HG02840 (cell line): ENCODE data around the gene CDH22.

ENCODE experiments used
- ATAC-seq: cut with Tn5 transposase; IDR thresholded peaks from one replicate; pipeline ENCODE4 v1.9.1; 2021; ENCODE audit warnings: mild to moderate bottlenecking, moderate library complexity, moderate number of reproducible peaks; ENCODE audit not compliant: unreplicated experiment, low FRiP score

The CDH22 gene

DNA sequence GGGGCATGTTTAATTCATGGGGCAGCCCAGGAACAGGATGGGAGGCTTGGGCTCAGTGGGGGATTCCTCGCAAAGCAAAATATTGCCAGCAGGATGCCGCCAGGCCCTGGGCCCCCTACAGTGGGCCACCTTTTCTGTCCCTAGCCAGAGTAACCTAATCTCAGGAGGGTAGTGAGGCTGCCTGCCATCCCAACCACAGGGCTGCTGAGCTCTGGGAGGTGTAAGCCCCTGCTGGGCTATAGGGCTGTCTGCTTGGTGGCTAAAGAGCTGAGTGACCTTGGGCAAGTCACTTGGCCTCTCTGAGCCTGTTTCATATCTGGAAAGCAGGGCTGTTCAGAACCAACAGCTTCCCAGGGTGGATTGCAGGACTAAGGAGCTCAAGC lies 35.7 kb upstream of the CDH22 start:
- ATAC-seq = no peak

DNA sequence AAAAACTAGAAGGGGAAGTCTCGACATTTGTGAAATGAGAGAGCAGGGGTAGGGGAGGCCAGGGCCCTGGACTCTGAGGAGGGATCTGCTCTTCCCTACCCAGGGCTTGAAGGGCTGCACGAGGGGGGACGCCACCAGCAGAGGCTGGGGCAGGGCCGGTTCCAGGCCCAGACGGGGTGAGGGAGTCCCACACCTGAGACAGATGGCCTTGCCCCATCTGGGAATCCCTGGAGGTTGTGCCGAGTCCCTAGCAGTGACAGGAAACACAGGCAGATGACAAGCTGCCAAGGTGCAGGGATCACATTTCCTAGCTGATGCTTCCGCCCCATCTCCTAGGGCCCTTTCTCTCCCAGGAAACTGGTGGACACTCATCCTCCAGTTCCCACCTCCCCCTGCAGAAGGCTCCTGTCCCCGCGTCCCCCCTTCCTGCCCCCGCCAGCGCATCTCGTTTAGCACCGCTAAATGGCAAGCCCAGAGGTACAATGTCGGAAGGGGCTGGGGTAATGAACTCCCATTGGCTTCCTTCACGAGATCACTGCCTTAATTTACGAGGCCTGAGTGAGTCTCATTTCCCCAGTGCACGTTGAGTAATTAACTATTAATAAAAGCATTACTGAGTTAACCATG lies 35.2 kb upstream of the CDH22 start:
- no peak for ATAC-seq

GRCh38 chr20:46342451-46343347 lies 34.4 kb upstream of the CDH22 start:
- no peak for ATAC-seq

DNA sequence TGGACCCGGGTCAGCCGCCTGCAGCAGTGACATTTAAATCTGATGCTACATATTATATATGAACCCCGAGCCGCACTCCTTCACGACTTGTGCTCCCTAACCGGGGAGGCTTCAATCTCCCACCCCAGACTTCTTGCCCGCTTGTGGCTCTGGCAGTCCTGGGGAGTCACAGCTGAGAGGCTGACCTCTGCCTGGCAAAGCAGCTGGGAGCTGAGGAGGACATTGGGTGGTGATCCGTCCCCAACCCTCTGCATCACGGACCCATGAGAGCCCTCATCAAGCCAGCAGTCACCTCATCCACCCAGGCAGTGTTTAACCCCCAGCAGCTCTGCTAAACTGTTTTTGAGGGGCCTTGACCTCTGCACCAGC lies 33.7 kb upstream of the CDH22 start:
- no peak for ATAC-seq

GRCh38 chr20:46341074-46342009 lies 33.0 kb upstream of the CDH22 start:
- no peak for ATAC-seq

GRCh38 chr20:46339037-46339436 lies 30.7 kb upstream of the CDH22 start:
- no peak for ATAC-seq

DNA sequence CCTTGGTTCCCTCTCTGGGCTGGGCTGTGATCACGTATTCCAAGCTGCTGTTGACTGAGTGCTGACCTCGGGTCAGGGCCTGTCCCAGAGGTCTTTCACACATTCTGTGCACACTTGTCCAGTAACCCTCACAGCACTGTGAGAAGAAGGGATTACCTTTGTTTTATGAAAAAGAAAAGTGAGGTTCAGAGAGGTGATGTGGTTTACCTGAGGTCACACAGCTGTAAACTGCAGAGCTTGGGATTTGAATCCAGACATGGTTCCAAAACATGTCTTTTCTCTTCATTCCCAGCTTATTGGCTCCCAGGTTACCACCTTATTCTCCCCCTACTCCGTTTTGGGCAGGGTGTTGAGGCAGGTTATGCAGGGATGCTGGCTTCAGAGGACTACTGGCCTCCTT lies 28.4 kb upstream of the CDH22 start:
- no peak for ATAC-seq

- no peak for ATAC-seq
These were observed 26.1 kb upstream of the CDH22 start for GRCh38 chr20:46334303-46334904.

- ATAC-seq = no peak
These were observed 25.1 kb upstream of the CDH22 start for GRCh38 chr20:46333161-46333991.

GRCh38 chr20:46332373-46333160 lies 24.3 kb upstream of the CDH22 start:
- no peak for ATAC-seq

DNA sequence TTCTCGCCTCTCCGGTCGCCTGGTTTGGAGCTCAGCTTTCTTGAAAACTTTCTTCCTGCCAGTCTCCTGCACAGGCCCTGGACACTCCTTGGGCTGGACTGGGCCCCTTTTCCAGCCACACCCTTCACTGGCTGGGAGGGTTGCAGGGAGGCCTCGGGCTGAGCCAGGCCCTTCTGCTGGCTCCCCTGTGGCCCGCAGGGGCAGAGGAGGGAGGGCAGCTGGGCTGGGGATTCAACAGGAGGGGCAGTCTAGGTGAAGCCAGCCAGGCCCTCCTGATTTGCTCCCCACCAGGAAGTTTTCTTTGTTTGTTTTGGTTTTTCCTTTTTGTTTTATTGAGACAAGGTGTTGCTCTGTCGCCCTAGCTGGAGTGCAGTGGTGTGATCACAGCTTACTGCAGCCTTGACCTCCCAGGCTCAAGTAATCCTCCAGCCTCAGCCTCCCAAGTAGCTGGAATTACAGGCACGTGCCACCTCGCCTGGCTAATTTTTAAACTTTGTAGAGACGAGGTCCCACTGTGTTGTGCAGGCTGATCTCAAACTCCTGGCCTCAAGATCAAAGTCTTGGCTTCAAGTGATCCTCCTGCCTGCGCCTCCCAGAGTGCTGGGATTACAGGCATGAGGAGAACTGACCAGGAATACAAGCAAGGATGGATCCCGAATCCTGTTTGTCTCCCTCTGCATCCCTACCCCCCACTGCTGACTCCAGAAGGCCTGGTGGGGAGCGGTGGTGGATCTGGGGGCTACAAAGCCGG lies 23.5 kb upstream of the CDH22 start:
- ATAC-seq = no peak

- ATAC-seq = no peak
These were observed 22.6 kb upstream of the CDH22 start for GRCh38 chr20:46330831-46331371.

DNA sequence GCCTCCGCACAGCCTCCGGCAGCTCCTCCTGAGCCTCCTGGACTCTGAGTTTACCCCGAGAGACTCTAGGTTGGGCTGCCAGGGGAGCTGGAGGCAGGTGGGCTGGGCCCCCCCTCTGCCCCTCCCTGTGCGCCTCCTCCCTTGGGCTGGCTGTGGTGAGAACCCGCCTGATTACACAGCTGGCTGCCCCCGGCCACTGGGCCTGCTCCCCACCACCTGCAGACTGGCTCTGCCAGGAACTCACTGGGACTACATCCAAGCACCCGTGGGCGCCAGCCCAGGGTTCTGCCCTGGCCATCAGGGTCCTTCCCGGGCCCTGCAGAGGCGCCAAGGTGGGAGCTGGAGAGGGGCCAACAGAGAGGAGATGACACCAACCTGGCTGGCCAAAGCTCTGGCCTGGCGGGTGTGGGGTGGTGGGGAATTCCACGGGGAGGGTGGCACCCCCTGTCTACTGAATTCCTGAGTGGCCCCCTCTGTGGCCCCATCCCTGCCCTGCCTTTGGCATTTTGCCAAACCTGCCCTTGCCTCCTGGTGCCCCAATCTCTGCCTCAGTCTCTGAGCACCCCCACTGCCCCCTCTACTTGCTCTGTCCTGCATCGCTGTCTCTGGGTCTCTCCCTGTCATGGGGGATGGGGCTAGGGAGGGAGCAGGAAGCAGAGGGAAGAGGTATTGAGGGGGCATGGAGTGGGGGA lies 21.9 kb upstream of the CDH22 start:
- no peak for ATAC-seq

GRCh38 chr20:46328200-46328882 lies 20.0 kb upstream of the CDH22 start:
- ATAC-seq = no peak

DNA sequence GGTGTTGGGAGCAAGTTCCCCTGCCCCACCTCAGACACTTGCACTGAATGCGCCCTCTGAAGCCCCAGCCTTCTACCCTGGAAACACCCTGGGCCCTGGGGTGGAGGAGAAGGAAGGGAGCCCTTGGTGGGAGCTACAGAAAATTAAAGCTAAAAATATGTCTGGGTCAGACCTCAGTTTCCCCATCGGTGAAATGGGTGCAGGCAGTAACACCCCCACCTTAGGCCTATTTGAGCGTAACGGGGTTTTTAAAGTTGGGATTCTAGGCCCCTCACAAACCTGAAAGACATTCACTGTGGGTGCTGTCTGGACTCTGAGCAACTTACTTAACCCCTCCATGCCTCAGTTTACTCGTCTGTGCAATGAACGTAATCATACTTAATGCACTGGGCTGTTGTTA lies 19.3 kb upstream of the CDH22 start:
- no peak for ATAC-seq

DNA sequence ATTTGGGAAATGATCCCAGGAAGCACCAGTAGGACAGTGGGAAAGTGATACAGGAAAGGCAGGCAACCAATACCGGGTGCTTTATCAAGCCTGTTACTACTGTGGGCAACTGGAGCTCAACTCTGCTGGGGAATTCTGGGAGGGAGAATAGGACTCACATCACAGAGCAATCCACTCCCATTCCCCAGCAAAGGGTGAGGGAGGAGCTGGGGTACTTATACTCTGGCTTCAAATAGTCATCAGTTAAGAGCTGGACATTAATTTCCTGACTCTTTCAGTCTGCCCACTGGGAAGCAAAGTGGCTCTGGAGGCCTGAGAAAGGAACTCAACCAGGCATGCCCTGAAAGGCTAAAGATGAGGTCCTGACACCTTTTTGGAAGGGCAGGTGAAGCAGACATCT lies 17.5 kb upstream of the CDH22 start:
- ATAC-seq = no peak
